DOHH2 (cell line): ENCODE results near the gene CTSE.

ENCODE experiments used
- CTCF ChIP-seq: fragments of 200-600 bp; sonication (generic); IDR thresholded peaks from one replicate; pipeline ENCODE4 v1.5.1; 2014; ENCODE audit warnings: antibody characterized with exemption, mild to moderate bottlenecking, low read depth, low read length; ENCODE audit not compliant: poor library complexity, severe bottlenecking
- EZH2phosphoT487 ChIP-seq: fragments of 200-600 bp; sonication (generic); IDR thresholded peaks from 2 replicates; pipeline ENCODE4 v1.6.1; 2017; ENCODE audit warnings: borderline replicate concordance, mild to moderate bottlenecking, antibody characterized with exemption, low read length, moderate library complexity, mixed read lengths

GRCh38 chr1:205980237-205980870, 43.3 kb downstream of the CTSE start:
- TF ChIP-seq CTCF (no peak), EZH2phosphoT487 (no peak)
